ENCODE measurements around the gene OVOL1.
"Not testable (repeated sequence)": the region's sequence is repeated elsewhere in the genome, so short reads cannot be mapped to it uniquely, and the experiment has no call there.

Gene OVOL1

GRCh38 chr11:65814986-65815565 is 28.2 kb downstream of the OVOL1 start:
- DNase-seq (ENCODE audit: low read depth), result no peak

- no peak for DNase-seq (ENCODE audit: low read depth)
These were observed 29.8 kb downstream of the OVOL1 start for GRCh38 chr11:65816696-65817095.

GRCh38 chr11:65817312-65817834 is 30.5 kb downstream of the OVOL1 start:
- no peak for DNase-seq (ENCODE audit: low read depth)

- peak; percentile 92 for DNase-seq (ENCODE audit: low read depth)
These were observed 31.2 kb downstream of the OVOL1 start for GRCh38 chr11:65817835-65818680.

- no peak for DNase-seq (ENCODE audit: low read depth)
These were observed 34.2 kb downstream of the OVOL1 start for GRCh38 chr11:65821107-65821506.

- no peak for DNase-seq (ENCODE audit: low read depth)
These were observed 36.1 kb downstream of the OVOL1 start for GRCh38 chr11:65822776-65823528.

- DNase-seq (ENCODE audit: low read depth), result no peak
These were observed 40.3 kb downstream of the OVOL1 start for GRCh38 chr11:65826984-65827735.

GRCh38 chr11:65829459-65829858 is 42.6 kb downstream of the OVOL1 start:
- DNase-seq (ENCODE audit: low read depth), result no peak

- not testable (repeated sequence) for DNase-seq (ENCODE audit: low read depth)
These were observed 45.4 kb downstream of the OVOL1 start for GRCh38 chr11:65832231-65832630.

GRCh38 chr11:65833297-65834030 is 46.6 kb downstream of the OVOL1 start, which contains the start of gene SNX32:
Gene SNX32, plus strand, starts transcription at chr11:65833963. Its CDS starts 103 bp downstream, at chr11:65834066.
- DNase-seq (ENCODE audit: low read depth), result peak; percentile 91

- no peak for DNase-seq (ENCODE audit: low read depth)
These were observed 47.3 kb downstream of the OVOL1 start for GRCh38 chr11:65834202-65834601.

GRCh38 chr11:65842144-65842543 is 55.3 kb downstream of the OVOL1 start:
- no peak for DNase-seq (ENCODE audit: low read depth)

- no peak for DNase-seq (ENCODE audit: low read depth)
These were observed 56.9 kb downstream of the OVOL1 start for GRCh38 chr11:65843811-65844210.

- DNase-seq (ENCODE audit: low read depth), result no peak
These were observed 57.5 kb downstream of the OVOL1 start for GRCh38 chr11:65844231-65844872.
